ENCODE data around the gene FAM229A. TPM values are rescaled to one million over a fixed set of nuclear protein-coding genes. Genes with fewer than 3 reads are reported as not detected.

The FAM229A gene, protein sequence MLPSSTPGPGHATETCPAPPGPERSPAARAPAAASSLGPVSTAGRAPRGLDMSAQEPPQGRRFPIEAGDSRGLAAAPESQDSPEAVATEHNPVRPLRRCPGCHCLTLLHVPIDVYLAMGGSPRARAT
- total RNA-seq: 1 to 10 TPM; 4.6 to 5.5 TPM

DNA sequence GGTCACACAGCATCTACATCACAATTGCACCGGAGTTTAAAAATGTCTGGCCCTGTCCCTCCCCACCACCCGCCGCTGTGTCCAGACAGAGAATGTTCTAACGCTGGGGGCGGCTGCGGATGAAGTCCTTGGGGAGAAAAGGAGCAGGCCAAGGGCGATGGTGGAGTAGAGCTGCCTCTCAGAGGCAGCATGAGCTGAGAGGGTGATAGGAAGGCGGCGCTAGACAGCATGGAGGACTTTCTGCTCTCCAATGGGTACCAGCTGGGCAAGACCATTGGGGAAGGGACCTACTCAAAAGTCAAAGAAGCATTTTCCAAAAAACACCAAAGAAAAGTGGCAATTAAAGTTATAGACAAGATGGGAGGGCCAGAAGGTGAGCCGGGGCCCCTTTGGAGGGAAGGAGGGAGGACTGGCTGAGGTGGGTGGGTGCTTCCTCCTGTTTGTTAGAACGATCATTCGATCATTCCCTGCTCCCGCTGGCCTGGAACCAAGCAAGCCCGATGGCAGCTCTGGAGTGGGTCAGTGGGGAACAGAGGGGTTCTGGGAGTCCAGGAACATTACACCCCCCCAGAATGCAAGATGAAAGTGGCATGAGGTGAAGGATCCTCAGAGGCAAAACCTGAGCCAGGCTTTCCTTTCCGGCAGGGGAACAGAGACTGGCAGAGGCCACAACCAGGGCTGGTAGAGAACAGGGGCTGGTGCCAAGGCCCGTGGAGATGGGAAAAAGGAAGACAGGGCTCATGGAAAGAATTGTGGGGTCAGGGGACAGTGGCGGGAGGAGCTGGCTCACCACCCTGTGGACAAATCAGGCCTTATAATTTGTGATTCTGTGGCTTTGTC, at the start of gene FAM229A, which contains the start of gene TSSK3:
FAM229A (minus strand) TSS at position 12 of the 840 bp plus-strand sequence. CDS start 394 bp downstream, outside the sequence.
TSSK3 (plus strand) TSS at position 66 of the 840 bp plus-strand sequence; CDS start at position 229, 163 bp downstream.
- Mint-ChIP-seq H3K9me3 (no peaks in the 10 kb centered on the region), H3K4me1 (ENCODE audit: low read depth) (peaks cover 20% of the 10 kb centered on the region), H3K27me3 (no peaks in the 10 kb centered on the region), H3K27ac (no peak within 1 kb of the TSS), H3K36me3 (ENCODE audit: low read depth) (peaks cover 1% of the 10 kb centered on the region), H3K4me3 (peak within 1 kb of the TSS; percentile 6)
- ChIA-PET CTCF (interaction anchor here (0.7 to 1.7 kb wide), 4 partner anchors 10 to 23 kb away, joined by 3 to 5 read pairs (median 3); no protein-coding TSS in a partner anchor), POLR2A (interaction anchor here (0.8 to 1.5 kb wide), 4 partner anchors 9 to 31 kb away, joined by 3 to 4 read pairs (median 3); no protein-coding TSS in a partner anchor)
- intact Hi-C loops (cut with micrococcal nuclease): no loop called here
- no peak for DNase-seq
- TF ChIP-seq, protein P1, sequence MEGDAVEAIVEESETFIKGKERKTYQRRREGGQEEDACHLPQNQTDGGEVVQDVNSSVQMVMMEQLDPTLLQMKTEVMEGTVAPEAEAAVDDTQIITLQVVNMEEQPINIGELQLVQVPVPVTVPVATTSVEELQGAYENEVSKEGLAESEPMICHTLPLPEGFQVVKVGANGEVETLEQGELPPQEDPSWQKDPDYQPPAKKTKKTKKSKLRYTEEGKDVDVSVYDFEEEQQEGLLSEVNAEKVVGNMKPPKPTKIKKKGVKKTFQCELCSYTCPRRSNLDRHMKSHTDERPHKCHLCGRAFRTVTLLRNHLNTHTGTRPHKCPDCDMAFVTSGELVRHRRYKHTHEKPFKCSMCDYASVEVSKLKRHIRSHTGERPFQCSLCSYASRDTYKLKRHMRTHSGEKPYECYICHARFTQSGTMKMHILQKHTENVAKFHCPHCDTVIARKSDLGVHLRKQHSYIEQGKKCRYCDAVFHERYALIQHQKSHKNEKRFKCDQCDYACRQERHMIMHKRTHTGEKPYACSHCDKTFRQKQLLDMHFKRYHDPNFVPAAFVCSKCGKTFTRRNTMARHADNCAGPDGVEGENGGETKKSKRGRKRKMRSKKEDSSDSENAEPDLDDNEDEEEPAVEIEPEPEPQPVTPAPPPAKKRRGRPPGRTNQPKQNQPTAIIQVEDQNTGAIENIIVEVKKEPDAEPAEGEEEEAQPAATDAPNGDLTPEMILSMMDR (IDR thresholded peaks at IDR 0.05): no peak
- ATAC-seq: no peak

DNA sequence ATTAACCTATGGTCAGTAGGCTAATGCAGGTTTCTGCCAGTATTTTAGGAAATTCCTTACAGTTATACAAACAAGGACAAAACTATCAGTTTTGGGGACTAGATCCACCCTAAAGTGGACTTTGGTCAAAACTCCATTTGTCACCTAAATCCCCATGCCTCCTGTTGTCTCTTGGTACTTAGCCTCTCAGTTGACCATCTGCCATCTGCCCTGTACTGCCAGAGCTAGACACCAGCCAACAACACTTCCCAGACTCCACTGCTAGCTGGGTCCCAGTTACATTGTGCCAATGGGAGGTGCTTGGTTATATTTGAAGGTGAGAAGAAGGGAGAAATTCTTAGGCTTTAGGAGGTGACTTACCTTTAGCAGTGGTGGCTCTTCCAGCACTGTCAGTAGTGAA, 49.0 kb upstream of the FAM229A start:
- TF ChIP-seq, protein P1 (IDR thresholded peaks at IDR 0.05): no peak
- Mint-ChIP-seq H3K4me1 (ENCODE audit: low read depth) (peaks cover 3% of the 10 kb centered on the region), H3K9me3 (no peaks in the 10 kb centered on the region), H3K27me3 (peaks cover 4% of the 10 kb centered on the region), H3K4me3 (no peak overlapping the region), H3K36me3 (ENCODE audit: low read depth) (no peaks in the 10 kb centered on the region), H3K27ac (no peak overlapping the region)
- POLR2A ChIA-PET: interaction anchor here (1.3 to 1.5 kb wide), 2 partner anchors 11 to 17 kb away, joined by 4 to 5 read pairs; partner anchors contain the start of gene BSDC1
- intact Hi-C loops (cut with micrococcal nuclease): no loop called here
- ATAC-seq (no peak), DNase-seq (no peak)
- CTCF ChIA-PET: interaction anchor here (0.9 to 6.7 kb wide), 3 partner anchors 11 to 163 kb away, joined by 3 to 82 read pairs (median 3); no protein-coding TSS in a partner anchor

DNA sequence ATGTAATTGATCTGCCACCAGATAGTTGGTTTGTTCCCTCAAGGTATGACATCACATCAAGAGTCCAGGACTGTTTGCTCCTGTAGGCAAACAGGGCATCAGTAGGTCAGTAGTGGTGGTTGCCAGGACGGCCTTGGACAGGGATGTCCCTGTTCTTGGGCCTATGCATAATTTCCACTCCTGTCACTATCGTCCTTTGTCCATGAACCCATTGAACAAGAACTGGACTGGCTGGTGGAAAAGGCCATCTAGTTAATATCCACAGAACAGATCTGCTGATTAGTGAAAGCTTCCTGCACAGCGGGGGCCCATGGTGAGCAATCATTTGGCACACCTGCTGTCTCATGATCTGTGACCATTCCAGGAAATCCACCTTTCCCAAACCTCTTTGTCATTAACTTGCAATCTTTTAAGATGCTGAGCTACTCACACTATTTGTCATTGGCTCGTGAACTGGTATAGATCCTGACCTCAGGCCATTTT, 44.4 kb upstream of the FAM229A start:
- no peaks in the 10 kb centered on the region for H3K4me1 Mint-ChIP-seq (ENCODE audit: low read depth)
- H3K27me3 Mint-ChIP-seq: peaks cover under 1% of the 10 kb centered on the region
- intact Hi-C loops (cut with micrococcal nuclease): no loop called here
- CTCF ChIA-PET: interaction anchor here (0.8 to 1.7 kb wide), 4 partner anchors 12 to 366 kb away, joined by 3 to 4 read pairs (median 3); partner anchors contain the start of gene BSDC1
- TF ChIP-seq, protein P1 (IDR thresholded peaks at IDR 0.05): no peak
- H3K36me3 Mint-ChIP-seq (ENCODE audit: low read depth): no peaks in the 10 kb centered on the region
- no peak for ATAC-seq
- DNase-seq: no peak
- no peaks in the 10 kb centered on the region for H3K9me3 Mint-ChIP-seq
- no peak overlapping the region for H3K27ac Mint-ChIP-seq
- no peak overlapping the region for H3K4me3 Mint-ChIP-seq
- POLR2A ChIA-PET: interaction anchor here (0.5 kb wide), 1 partner anchor 157 kb away, joined by 3 read pairs; no protein-coding TSS in a partner anchor

DNA sequence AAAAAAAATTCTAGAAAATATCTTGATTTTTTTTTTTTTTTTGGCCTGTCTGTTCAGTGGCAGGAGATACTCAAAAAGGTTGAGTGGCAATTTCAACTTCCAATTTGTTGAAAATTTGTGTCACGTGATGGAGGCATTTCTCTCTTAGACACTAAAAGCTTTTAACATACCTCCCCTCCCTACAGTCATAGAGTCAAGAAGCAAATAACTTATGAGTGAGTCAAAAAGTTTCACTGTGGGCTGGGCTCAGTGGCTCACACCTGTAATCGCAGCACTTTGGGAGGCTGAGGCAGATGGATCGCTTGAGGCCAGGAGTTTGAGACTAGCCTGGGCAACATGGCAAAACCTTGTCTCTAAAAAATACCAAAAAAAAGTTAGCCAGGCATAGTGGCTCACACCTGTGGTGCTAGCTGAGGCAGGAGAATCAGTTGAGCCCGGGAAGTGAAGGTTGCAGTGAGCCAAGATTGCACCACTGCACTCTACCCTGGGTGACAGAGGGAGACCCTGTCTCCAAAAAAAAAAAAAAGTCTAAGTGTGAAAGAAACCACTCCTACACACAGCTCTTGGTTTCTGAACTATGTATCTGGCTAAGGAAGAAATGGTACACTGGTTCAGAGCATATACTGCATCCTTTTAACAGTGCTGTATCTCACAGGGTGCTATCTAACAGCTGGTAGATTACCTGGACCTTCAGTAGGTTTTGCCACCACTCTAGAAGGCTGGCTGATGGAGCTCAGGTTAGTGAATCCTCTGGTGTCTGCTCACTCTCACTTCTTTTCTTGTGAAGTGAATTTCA, 43.6 kb upstream of the FAM229A start:
- no peaks in the 10 kb centered on the region for H3K36me3 Mint-ChIP-seq (ENCODE audit: low read depth)
- DNase-seq (no peak), ATAC-seq (peak; percentile 34)
- ChIA-PET POLR2A (interaction anchor here (0.5 to 0.7 kb wide), 2 partner anchors 19 to 156 kb away, joined by 3 to 4 read pairs; no protein-coding TSS in a partner anchor), CTCF (interaction anchor here (0.8 to 1.7 kb wide), 4 partner anchors 7 to 194 kb away, joined by 3 to 4 read pairs (median 4); partner anchors contain the start of gene BSDC1)
- TF ChIP-seq, protein P1 (IDR thresholded peaks at IDR 0.05): no peak
- H3K9me3 Mint-ChIP-seq: no peaks in the 10 kb centered on the region
- H3K27me3 Mint-ChIP-seq: no peaks in the 10 kb centered on the region
- no peak overlapping the region for H3K27ac Mint-ChIP-seq
- no peak overlapping the region for H3K4me3 Mint-ChIP-seq
- H3K4me1 Mint-ChIP-seq (ENCODE audit: low read depth): no peaks in the 10 kb centered on the region
- intact Hi-C loops (cut with micrococcal nuclease): no loop called here

All from activated CD8-positive, alpha-beta T cell treated with anti-CD3 and anti-CD28 coated beads for 36 hours (primary cell).